GM12891 (cell line): Measurements from ENCODE around the gene RUBCN. TPM values are rescaled to one million over a fixed set of nuclear protein-coding genes. Genes with fewer than 3 reads are reported as not detected.

Experiments
- DNase-seq: peaks from one replicate; pipeline ENCODE4 v3.0.0; 2011; ENCODE audit warnings: low spot score; ENCODE audit not compliant: insufficient read length
- FAIRE-seq: peaks from 2 replicates; lab custom pipeline; 2011; peaks lifted over from hg19 to GRCh38; lab: Jason Lieb, UNC
- PAX5 ChIP-seq: IDR thresholded peaks from 2 replicates; pipeline ENCODE4 v1.6.1; 2011; ENCODE audit warnings: low read length, moderate library complexity, mild to moderate bottlenecking; ENCODE audit not compliant: insufficient read depth, severe bottlenecking
- POLR2A ChIP-seq: IDR thresholded peaks from 2 replicates; pipeline ENCODE4 v1.6.1; 2011; ENCODE audit warnings: low read depth, low read length, control low read depth
- POLR2AphosphoS5 ChIP-seq: IDR thresholded peaks from 2 replicates; pipeline ENCODE4 v1.6.1; 2011; ENCODE audit warnings: low read depth, low read length, control low read depth
- POU2F2 ChIP-seq: IDR thresholded peaks from 2 replicates; pipeline ENCODE4 v1.6.1; 2011; ENCODE audit warnings: low read depth, mild to moderate bottlenecking, control low read depth, low read length, moderate library complexity
- SPI1 ChIP-seq: IDR thresholded peaks from 2 replicates; pipeline ENCODE4 v1.6.1; 2011; ENCODE audit warnings: low read depth, low read length, control low read depth
- TAF1 ChIP-seq: IDR thresholded peaks from 2 replicates; pipeline ENCODE4 v1.6.1; 2011; ENCODE audit warnings: low read depth, low read length, control low read depth
- polyA plus RNA-seq: library from polyadenylated mRNA; unstranded; fragments of >200 nt; gene quantifications from one replicate; pipeline ENCODE4 v1.2.1, GENCODE V29; 2012; ENCODE audit warnings: low read depth, missing spikeins, inconsistent platforms; ENCODE audit not compliant: missing spikeins

RUBCN gene
- 29.4 TPM for polyA plus RNA-seq

DNA sequence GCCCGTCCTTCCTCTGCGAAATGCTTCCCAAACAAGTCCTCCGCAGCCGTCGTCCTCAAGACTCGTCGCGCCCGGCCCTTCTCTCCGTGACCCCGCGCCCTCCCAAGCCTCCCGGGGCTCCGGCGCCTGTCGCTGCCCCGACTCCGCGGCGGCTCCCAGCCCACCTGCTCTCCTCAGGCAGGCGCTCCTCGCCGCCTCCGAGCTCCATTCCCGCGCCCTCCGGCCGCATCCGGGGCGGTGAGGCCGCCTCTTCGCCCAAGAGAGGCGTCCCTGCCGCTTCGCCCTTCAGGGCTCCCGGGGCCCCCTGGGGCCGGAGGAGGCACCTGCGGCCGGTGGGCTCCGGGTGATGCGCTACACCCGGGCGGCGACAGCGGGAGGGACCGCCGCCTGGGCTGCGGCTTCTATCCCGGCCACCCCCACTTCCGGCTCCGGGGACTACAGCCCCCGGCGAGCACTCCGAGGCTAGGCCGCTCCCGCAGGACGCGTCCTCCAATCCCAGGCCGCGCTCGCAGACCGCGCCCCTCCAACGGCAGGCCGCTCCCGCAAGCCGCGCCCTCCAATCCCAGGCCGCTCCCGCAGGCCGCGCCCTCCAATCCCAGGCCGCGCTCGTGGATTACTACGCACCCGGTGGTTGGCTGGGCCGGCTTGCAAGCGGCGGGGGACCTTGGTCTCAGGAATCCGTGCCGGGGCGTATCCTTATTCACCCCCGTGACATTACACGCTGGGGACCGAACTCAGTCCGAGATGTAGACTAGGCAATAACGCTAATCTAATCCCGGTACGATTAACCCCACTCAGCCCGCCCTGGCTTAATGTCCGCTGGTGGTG lies at the start of gene RUBCN:
TSS of gene RUBCN (minus strand) at position 414 of the 828 bp plus-strand sequence. CDS start at position 229, 185 bp downstream.
- TF ChIP-seq POLR2AphosphoS5, result peak; percentile 57
- TF ChIP-seq TAF1, result peak; percentile 39; the same call in 1 of the 2 replicates
- peak; percentile 38; the same call in 1 of the 2 replicates for TF ChIP-seq POLR2A
- TF ChIP-seq SPI1, result 0 out of 2 replicates have a peak, but pooled peaks have one; percentile 25
- TF ChIP-seq PAX5, result no peak
- peak; percentile 96 for FAIRE-seq
- peak; percentile 79 for DNase-seq

DNA sequence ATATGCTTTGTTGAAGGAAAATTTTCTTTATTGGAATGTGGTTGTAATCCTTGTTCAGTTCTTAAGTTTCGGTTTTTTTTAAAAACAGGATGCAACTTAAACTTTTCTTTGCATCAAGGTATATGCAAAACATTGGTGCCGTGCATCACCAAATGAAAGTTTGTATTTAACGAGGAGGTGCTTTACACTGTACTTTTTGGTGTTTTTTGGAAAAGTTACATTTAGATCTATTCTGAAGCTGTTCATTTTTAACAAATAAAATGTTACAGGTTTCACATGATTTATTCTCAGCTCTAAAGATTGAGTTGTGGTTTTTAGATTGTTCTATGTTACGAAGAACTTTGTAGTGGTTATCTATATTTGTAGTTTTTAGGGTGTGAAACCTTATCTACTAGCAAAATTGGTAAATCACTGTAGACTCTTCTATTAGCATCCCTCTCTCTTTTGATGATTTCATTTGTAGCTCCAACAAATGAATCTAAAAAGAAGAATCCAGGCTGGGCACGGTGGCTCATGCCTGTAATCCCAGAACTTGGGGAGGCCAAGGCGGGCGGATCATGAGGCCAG lies 47.4 kb upstream of the RUBCN start:
- TF ChIP-seq TAF1 (no peak), POLR2A (no peak), PAX5 (no peak)
- peak; percentile 23 for FAIRE-seq
- DNase-seq, result no peak

DNA sequence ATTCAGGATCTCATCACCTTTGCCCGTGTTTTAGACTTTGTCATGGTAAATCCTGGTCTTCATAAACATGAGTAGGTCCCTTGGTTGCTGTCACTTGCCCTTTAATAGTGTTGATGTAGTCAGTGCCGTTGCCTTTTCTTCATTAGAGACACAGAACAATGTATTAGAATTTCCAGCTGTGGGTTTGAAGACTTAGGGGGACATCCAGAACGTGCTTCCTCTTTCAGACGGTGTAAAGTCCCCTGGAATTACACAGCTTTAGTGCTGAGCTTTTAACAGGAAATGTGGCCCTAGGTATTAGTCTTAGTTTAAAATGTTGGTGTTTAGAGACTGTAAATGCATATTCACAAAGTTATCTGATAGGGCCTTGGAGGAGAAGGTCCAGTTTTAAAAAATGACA lies 45.5 kb upstream of the RUBCN start:
- FAIRE-seq (no peak), DNase-seq (no peak)
- TF ChIP-seq POLR2A (no peak), TAF1 (no peak), SPI1 (peak; percentile 50), PAX5 (no peak)

DNA sequence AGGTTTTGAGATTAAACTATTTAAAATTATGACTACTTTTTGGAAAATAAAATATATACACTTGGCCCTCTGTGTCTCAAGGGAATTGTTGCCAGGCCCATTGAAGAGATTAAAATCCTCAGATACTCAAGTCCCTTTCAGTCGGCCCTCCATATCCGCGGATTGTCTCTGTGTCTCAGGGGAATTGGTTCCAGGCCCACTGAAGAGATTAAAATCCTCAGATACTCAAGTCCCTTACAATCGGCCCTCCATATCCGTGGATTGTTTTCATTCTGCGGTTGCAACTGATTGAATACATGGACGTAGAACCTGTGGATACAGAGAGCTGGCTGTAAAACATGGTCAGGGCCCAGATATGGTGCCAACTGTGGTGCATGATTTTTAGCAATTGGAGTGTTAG lies 38.6 kb upstream of the RUBCN start:
- TF ChIP-seq PAX5, result no peak
- TF ChIP-seq POLR2A, result no peak
- TF ChIP-seq SPI1, result no peak
- no peak for TF ChIP-seq POU2F2
- TF ChIP-seq POLR2AphosphoS5, result no peak
- TF ChIP-seq TAF1, result no peak
- FAIRE-seq (no peak), DNase-seq (no peak)

DNA sequence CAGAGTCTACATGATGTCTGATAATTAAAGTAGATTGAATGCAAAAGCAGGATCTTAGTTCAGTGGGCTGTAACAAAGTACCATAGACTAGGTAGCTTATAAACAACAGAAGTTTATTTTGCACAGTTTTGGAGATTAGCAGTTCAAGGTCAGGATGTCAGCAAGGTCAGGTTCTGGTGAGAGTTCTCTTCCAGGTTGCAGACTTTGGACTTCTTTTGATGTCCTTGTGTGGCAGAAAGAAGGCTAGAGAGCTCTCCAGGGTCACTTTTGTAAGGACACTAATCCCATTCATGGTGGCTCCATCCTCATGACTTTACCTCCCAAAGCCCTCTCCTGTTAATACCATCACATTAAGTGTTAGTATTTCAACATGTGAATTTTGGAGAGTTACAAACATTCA lies 25.1 kb upstream of the RUBCN start:
- TF ChIP-seq POU2F2 (no peak), SPI1 (no peak), PAX5 (no peak), POLR2AphosphoS5 (no peak), POLR2A (no peak), TAF1 (no peak)
- FAIRE-seq (no peak), DNase-seq (no peak)

DNA sequence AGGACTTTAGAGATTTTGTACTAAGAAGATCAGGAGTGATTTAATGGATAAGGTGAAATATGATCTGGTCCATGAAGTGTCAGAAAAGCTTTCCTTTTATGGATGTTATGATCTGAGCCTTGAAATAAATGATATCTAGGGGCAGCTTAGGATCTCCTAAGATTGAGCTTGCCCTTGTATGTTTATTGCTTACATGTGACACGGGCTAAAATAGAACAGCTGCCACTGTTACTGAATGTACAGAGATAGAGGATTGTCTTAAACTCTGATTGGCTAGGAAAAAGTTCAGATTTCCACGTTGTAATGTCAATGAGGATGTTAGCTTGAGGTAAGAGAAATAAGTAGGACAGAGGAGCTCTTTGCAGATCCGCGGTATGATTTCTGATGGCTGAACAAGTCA lies 21.8 kb upstream of the RUBCN start:
- FAIRE-seq (no peak), DNase-seq (no peak)
- no peak for TF ChIP-seq SPI1
- no peak for TF ChIP-seq PAX5
- TF ChIP-seq POU2F2, result no peak
- no peak for TF ChIP-seq POLR2AphosphoS5

DNA sequence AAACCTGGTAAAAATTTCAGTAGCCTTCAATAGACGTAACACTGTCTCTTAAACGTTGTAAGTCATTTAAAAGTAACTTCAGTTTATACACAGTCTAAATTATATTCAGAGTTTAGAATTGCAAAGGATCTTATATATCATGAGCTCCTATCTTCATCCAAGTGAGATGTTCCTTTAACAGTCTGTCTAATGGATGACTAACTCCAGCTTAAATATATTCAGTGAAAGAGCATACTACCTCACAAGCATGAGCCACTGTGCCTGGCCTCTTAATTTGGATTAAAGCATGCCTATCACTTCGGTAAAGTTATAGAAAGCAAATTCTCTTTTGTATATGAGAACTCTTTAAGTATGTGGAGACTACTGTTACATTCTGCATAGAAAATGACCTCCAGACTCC lies 20.0 kb upstream of the RUBCN start:
- DNase-seq, result no peak
- no peak for FAIRE-seq
- TF ChIP-seq POLR2A (no peak), POU2F2 (no peak), SPI1 (no peak), TAF1 (no peak), POLR2AphosphoS5 (no peak), PAX5 (no peak)

DNA sequence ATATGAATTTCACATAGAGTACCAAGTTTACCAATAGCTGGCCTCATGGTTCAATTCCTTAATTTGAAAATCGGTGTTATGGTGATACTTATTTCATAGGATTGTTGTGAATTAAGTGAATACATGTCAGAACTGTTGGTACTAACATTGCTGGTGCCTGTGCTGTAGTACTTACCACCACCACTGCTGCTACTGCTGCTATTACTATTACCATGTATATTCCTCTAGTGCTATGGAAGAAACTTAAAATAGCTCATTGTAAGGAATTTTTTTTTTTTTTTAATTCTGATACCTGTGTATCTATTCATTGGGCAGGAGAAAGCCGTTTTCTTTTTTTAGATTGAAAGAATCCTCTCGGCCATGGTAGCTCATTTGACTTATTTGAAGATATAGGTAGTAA lies 16.6 kb upstream of the RUBCN start:
- FAIRE-seq, result peak; percentile 57
- TF ChIP-seq POU2F2 (no peak), POLR2A (no peak), TAF1 (no peak), POLR2AphosphoS5 (no peak), SPI1 (no peak), PAX5 (no peak)
- no peak for DNase-seq

DNA sequence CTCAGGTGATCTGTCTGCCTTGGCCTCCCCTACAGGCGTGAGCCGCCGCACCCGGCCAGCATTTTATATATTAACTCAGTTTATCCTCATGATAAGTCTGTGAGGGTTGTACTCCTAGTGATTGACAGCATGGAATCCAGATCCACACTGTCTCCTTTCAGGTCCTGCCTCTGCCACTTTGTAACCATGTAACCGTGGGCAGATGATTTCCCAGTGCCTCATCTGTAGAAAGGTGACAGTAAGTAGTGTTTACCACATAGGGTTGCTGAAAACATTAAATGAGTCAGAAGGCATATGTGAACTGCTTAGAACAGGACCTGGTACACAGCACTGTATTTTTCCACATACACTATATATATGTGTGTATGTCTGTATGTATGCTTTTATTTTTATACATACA lies 15.4 kb upstream of the RUBCN start:
- FAIRE-seq, result peak; percentile 74

More for the DNA sequence above, 15.4 kb upstream of the RUBCN start:
- DNase-seq, result no peak
- no peak for TF ChIP-seq POLR2A
- no peak for TF ChIP-seq PAX5
- TF ChIP-seq TAF1, result no peak
- TF ChIP-seq POU2F2, result no peak
- no peak for TF ChIP-seq SPI1
- no peak for TF ChIP-seq POLR2AphosphoS5
